Smooth muscle cell (in vitro differentiated cells): ENCODE results near the gene TTC29. TPM values are rescaled to one million over a fixed set of nuclear protein-coding genes. Genes with fewer than 3 reads are reported as not detected.

ENCODE experiments used
- DNase-seq: peaks from one replicate; lab custom pipeline; 2025; ENCODE audit not compliant: unreplicated experiment; lab: John Stamatoyannopoulos, UW
- H2AFZ ChIP-seq: fragments of 200-600 bp; sonication (generic); 2 replicates; pipeline ENCODE4 v1.6.0; 2016; ENCODE audit warnings: antibody characterized with exemption, low read depth, mild to moderate bottlenecking
- H3F3A ChIP-seq: fragments of 200-600 bp; sonication (generic); 2 replicates; pipeline ENCODE4 v1.6.0; 2017; ENCODE audit warnings: antibody characterized with exemption, low read depth
- H3K27ac ChIP-seq: fragments of 200-600 bp; sonication (generic); 2 replicates; pipeline ENCODE4 v1.5.1; 2016; ENCODE audit warnings: low read depth, mild to moderate bottlenecking
- H3K27me3 ChIP-seq: fragments of 200-600 bp; sonication (generic); 2 replicates; pipeline ENCODE4 v1.6.1; 2016; ENCODE audit warnings: low read depth, mild to moderate bottlenecking
- H3K36me3 ChIP-seq: fragments of 200-600 bp; sonication (generic); 2 replicates; pipeline ENCODE4 v1.5.1; 2016; ENCODE audit warnings: low read depth
- H3K4me1 ChIP-seq: fragments of 200-600 bp; sonication (generic); 2 replicates; pipeline ENCODE4 v1.5.1; 2016; ENCODE audit warnings: low read depth
- H3K4me2 ChIP-seq: fragments of 200-600 bp; sonication (generic); 2 replicates; pipeline ENCODE4 v1.6.0; 2016; ENCODE audit warnings: mild to moderate bottlenecking
- H3K4me3 ChIP-seq: fragments of 200-600 bp; sonication (generic); 2 replicates; pipeline ENCODE4 v1.5.1; 2016; ENCODE audit warnings: mild to moderate bottlenecking
- H3K79me2 ChIP-seq: fragments of 200-600 bp; sonication (generic); 2 replicates; pipeline ENCODE4 v1.6.0; 2016; ENCODE audit warnings: low read depth, mild to moderate bottlenecking
- H3K9ac ChIP-seq: fragments of 200-600 bp; sonication (generic); 2 replicates; pipeline ENCODE4 v1.6.0; 2016; ENCODE audit warnings: low read depth
- H3K9me3 ChIP-seq: fragments of 200-600 bp; sonication (generic); replicated peaks from 2 replicates; pipeline ENCODE4 v1.5.1; 2016; ENCODE audit warnings: low read depth
- H4K20me1 ChIP-seq: fragments of 200-600 bp; sonication (generic); 2 replicates; pipeline ENCODE4 v1.6.0; 2016; ENCODE audit warnings: low read depth
- WGBS: methylation state at CpG from one replicate; pipeline ENCODE4 v1.1.7; 2016; ENCODE audit warnings: low lambda C conversion rate; 5-methylcytosine and 5-hydroxymethylcytosine counted together
- polyA plus RNA-seq: library from polyadenylated mRNA; unstranded; fragments of >200 nt; fragmentation: Nextera tagmentation; extraction: Ambion mirVana; gene quantifications from 2 replicates; pipeline ENCODE4 v1.2.1, GENCODE V29; 2016
- total RNA-seq: library from RNA; depleted of rRNA; stranded (reverse); fragments of >200 nt; gene quantifications from 2 replicates; pipeline ENCODE4 v1.2.3, GENCODE V29; 2014
- TF ChIP-seq, protein P1 (sequence below): fragments of 200-600 bp; sonication (generic); IDR thresholded peaks from 2 replicates; pipeline ENCODE4 v1.5.1; 2017; ENCODE audit warnings: borderline replicate concordance, mild to moderate bottlenecking, antibody characterized with exemption; ENCODE audit not compliant: insufficient read depth, poor library complexity, severe bottlenecking

The TTC29 gene, protein sequence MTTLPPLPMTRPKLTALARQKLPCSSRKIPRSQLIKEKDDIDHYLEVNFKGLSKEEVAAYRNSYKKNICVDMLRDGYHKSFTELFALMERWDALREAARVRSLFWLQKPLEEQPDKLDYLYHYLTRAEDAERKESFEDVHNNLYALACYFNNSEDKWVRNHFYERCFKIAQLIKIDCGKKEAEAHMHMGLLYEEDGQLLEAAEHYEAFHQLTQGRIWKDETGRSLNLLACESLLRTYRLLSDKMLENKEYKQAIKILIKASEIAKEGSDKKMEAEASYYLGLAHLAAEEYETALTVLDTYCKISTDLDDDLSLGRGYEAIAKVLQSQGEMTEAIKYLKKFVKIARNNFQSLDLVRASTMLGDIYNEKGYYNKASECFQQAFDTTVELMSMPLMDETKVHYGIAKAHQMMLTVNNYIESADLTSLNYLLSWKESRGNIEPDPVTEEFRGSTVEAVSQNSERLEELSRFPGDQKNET
- total RNA-seq: 0.13 and 1.3 TPM in 2 replicates
- polyA plus RNA-seq: 0.70 and 0.82 TPM in 2 replicates

DNA sequence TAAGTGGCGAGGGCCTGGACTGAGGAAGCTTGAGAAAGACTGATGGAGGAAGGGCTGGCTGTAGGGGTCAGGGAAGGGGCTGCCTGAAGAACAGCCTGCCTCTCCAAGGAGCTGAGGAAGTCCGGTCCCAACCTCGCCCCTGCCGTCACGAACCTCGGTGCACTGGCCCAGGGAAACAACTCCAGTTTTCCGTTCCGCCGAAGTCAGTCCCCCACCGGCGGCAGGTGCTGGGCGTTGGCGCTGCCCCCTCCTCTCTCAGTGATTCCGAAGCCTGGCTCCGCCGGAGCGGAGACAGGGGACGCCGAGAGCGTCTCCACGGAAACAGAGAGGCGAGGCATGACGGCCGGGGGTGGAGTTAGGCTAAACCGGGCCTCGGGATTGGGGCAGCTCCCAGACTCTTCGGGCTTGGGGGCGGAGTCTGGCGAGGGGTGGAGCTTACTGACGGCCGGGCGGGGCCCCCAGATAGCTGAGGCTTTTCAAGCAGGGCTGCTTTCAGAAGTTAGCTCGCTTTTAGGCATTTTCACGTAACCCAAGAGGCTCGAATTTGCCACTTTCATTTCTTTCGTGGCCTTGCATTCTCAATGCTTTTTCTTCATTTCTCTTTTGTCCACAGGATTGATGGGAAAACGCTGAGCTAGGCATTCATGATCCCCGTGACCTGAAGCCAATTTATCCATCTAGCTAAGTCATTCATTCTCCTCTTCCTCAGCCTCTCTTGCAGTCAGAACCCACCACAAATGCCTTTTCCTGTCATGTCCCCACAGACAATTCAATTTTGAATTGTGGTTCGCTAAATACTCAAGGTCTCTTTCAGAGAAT is at the start of gene TTC29:
TTC29 (minus strand) TSS at position 309 of the 819 bp plus-strand sequence. CDS start 5,969 bp downstream, outside the sequence.
- Histone ChIP-seq H3K9ac (no peak within 1 kb of the TSS), H4K20me1 (no peaks in the 10 kb centered on the region), H3K36me3 (no peaks in the 10 kb centered on the region), H3K9me3 (no peaks in the 10 kb centered on the region), H3K4me3 (peak within 1 kb of the TSS; percentile 65), H3K4me2 (peak within 1 kb of the TSS; percentile 88), H2AFZ (peak within 1 kb of the TSS; percentile 89), H3F3A (no peaks in the 10 kb centered on the region), H3K27ac (no peak within 1 kb of the TSS), H3K27me3 (peaks cover 13% of the 10 kb centered on the region), H3K79me2 (no peaks in the 10 kb centered on the region), H3K4me1 (no peaks in the 10 kb centered on the region)
- whole genome bisulfite sequencing: under 1% methylated on average over 38 of the region's 39 CpGs
- TF ChIP-seq, protein P1, sequence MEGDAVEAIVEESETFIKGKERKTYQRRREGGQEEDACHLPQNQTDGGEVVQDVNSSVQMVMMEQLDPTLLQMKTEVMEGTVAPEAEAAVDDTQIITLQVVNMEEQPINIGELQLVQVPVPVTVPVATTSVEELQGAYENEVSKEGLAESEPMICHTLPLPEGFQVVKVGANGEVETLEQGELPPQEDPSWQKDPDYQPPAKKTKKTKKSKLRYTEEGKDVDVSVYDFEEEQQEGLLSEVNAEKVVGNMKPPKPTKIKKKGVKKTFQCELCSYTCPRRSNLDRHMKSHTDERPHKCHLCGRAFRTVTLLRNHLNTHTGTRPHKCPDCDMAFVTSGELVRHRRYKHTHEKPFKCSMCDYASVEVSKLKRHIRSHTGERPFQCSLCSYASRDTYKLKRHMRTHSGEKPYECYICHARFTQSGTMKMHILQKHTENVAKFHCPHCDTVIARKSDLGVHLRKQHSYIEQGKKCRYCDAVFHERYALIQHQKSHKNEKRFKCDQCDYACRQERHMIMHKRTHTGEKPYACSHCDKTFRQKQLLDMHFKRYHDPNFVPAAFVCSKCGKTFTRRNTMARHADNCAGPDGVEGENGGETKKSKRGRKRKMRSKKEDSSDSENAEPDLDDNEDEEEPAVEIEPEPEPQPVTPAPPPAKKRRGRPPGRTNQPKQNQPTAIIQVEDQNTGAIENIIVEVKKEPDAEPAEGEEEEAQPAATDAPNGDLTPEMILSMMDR: no peak
- peak; percentile 60 for DNase-seq

DNA sequence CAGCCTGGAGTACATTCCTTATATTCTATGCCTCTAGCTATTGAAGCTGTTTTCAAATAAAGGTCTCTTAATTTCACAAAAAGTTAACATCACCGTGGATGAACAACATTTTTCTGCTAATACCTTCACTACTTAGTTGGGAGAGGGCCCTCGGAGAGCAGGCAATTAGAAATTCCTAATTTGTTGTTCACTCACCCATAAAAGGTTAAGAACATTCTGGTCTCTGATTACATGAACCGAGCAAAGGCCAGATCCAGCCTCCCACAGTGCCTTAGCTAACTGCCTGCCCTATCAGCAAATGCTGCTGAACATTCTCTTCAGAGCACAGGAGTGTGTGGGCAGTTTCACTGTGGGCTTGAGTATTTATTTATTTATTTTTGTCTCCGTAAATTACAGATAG is 36.0 kb upstream of the TTC29 start:
- TF ChIP-seq, protein P1: no peak
- no peaks in the 10 kb centered on the region for H3K9me3 ChIP-seq
- H3K4me1 ChIP-seq: peaks cover 30% of the 10 kb centered on the region
- H2AFZ ChIP-seq: peak overlapping the region; percentile 6
- WGBS: 0% methylated on average over 4 of the region's 4 CpGs
- peak overlapping the region; percentile 49 for H3K4me2 ChIP-seq
- H3K79me2 ChIP-seq: no peaks in the 10 kb centered on the region
- H4K20me1 ChIP-seq: no peaks in the 10 kb centered on the region
- no peak overlapping the region for H3K9ac ChIP-seq
- DNase-seq: no peak
- H3K27ac ChIP-seq: peak overlapping the region; percentile 70
- H3K36me3 ChIP-seq: no peaks in the 10 kb centered on the region
- H3K27me3 ChIP-seq: no peaks in the 10 kb centered on the region
- H3K4me3 ChIP-seq: no peak overlapping the region
- no peaks in the 10 kb centered on the region for H3F3A ChIP-seq

DNA sequence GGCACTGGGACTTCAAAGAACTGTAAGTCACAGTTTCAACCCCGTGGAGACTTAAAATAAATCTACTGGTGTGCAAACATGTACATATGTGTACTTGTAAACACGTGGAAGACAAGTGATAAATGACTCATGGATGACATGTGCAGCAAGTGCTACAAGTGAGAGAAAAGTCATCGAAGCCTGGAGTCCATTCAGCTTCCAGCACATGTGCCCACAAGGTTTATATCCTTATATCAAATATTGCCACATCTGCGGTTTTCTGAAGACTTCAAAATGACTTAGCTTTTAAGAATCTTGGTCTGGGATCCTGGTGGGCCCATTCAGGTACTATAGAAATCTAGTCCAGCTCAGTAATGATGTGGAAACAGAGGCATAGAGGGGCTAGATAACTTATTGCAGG is 33.0 kb upstream of the TTC29 start:
- no peaks in the 10 kb centered on the region for H3K27me3 ChIP-seq
- H3K4me2 ChIP-seq: no peak overlapping the region
- DNase-seq: no peak
- H3K9ac ChIP-seq: no peak overlapping the region
- H3K36me3 ChIP-seq: no peaks in the 10 kb centered on the region
- H3F3A ChIP-seq: no peaks in the 10 kb centered on the region
- no peak overlapping the region for H3K27ac ChIP-seq
- peaks cover 38% of the 10 kb centered on the region for H3K4me1 ChIP-seq
- H4K20me1 ChIP-seq: no peaks in the 10 kb centered on the region
- no peaks in the 10 kb centered on the region for H3K79me2 ChIP-seq
- H2AFZ ChIP-seq: no peak overlapping the region
- TF ChIP-seq, protein P1: no peak
- 49% methylated on average over 4 of the region's 4 CpGs for WGBS
- H3K9me3 ChIP-seq: no peaks in the 10 kb centered on the region
- H3K4me3 ChIP-seq: no peak overlapping the region
